UCSD-AML1 (cell line): ENCODE data around the gene CLDN9.

Source experiments
- DNase-seq: peaks from one replicate; lab custom pipeline; 2025; ENCODE audit not compliant: unreplicated experiment; lab: John Stamatoyannopoulos, UW

The CLDN9 gene

DNA sequence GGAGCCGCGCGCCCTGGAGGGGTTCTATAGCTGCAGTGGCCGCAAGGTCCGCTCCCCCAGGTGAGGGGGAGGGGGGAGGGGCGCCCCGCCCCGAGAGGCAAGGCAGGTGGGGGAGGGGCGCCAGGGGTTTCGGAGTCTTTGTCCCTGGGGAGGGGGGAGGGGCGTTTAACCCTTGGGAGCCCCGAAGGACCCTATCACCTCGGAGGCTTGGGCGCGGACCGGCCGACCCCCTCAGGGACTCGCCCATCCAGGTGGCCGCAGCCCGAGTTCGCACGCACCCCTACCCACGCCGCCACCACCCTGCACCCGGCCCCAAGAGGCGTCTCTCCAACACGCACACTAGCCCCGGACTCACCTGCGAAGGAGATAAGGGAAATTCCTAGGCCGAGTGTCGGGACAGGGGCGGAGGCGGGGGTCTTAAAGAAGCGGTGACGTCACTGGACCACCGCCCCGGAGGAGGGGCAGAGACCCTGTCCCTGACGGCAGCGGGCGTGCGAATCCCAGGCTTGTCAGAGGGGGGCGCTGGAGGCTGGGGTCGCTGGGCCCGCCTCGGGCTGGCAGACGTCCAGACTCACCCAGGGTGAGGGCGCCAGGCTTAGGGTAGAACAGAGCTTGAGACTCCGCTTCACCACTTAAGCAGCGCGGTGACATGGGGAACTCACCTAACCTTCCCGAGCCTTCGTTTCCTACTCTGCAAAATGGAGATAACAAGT lies 5.2 kb downstream of the CLDN9 start, which contains the start of gene CLDN6:
Gene CLDN6, minus strand, starts transcription at position 390 of the 713 bp plus-strand sequence. CDS start 2,162 bp downstream, outside the sequence.
- DNase-seq = no peak

DNA sequence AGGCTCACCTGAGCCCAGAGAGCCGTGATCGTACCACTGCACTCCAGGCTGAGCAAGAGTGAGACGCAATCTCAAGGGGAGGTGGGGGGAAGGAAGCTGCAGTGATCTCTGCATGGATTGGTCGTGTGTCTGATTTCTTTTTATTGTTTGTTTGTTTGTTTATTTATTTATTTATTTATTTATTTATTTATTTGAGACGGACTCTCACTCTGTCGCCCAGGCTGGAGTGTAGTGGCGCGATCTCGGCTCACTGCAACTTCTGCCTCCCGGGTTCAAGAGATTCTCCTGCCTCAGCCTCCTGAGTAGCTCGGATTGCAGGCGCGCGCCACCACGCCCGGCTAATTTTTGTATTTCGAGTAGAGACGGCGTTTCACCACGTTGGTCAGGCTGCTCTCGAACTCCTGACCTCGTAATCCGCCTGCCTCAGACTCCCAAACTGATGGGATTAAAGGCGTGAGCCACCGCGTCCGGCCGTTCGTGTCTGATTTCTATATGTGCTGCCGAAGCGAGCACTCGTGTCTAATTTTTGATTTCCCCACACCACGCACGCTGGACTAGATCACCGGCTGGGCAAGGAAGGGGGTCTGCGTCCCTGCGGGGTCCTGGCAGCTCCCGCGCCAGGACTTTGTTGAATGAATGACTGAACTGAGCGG lies 7.0 kb downstream of the CLDN9 start:
- no peak for DNase-seq

DNA sequence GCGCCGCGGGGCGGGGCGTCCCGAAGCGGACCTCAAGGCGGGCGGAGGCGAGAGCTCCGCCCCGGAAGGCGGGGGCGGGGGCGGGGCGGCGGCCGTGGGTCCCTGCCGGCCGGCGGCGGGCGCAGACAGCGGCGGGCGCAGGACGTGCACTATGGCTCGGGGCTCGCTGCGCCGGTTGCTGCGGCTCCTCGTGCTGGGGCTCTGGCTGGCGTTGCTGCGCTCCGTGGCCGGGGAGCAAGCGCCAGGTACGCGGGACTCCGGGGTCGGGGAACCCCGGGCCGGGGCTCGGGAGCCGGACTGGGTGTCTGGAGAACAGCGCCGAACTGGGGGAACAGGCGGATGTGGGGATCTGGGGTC lies 7.5 kb downstream of the CLDN9 start, which contains the start of gene TNFRSF12A:
Gene TNFRSF12A, plus strand, starts transcription at position 122 of the 357 bp plus-strand sequence. Its CDS starts 30 bp downstream, at position 152.
- peak; percentile 87 for DNase-seq

DNA sequence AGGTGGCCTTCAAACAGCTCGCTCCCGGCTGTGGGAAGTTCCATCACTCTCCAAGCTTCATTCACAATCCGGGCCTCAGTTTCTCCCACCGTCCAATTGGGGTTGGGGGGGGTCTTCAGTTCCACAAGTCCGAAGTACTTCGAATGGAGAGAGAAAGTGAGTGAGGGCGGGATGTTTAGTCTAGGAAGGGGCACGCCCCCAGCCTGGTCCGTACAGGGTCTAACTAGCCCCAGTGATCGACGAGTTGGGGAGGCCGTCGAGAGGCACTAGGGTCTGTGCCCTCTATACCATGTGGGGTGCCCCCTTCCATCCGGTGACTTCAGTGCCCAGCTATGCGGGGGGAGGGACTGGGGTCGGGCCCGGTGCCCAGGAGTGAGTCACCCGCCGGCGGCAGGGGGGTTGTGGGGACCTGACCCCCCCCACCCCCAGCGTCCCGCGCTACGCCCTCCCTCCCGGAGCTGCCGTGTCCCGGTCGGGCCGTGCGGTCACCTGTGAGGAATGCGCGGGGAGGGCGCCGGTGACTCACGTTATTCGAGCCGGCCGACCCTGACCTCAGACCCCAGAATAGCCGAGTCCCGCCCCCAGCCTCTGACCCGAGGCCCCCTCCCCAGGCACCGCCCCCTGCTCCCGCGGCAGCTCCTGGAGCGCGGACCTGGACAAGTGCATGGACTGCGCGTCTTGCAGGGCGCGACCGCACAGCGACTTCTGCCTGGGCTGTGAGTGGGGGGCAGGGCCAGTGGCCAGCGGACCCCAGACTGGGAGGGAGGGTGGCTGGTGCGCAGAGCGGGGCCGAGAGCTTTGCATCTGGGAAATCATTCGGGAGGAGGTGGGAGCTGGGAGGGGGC lies 8.1 kb downstream of the CLDN9 start:
- no peak for DNase-seq

DNA sequence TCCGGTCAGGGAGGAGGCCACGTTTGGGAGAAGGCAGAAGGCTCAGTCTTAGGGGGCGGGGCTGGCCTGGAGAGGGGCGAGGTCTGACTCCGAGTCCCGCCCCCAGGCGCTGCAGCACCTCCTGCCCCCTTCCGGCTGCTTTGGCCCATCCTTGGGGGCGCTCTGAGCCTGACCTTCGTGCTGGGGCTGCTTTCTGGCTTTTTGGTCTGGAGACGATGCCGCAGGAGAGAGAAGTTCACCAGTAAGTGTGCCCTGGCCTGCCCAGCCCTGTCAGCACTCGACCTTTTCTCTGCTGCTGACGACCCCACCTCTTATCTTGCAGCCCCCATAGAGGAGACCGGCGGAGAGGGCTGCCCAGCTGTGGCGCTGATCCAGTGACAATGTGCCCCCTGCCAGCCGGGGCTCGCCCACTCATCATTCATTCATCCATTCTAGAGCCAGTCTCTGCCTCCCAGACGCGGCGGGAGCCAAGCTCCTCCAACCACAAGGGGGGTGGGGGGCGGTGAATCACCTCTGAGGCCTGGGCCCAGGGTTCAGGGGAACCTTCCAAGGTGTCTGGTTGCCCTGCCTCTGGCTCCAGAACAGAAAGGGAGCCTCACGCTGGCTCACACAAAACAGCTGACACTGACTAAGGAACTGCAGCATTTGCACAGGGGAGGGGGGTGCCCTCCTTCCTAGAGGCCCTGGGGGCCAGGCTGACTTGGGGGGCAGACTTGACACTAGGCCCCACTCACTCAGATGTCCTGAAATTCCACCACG lies 8.9 kb downstream of the CLDN9 start:
- peak; percentile 79 for DNase-seq

DNA sequence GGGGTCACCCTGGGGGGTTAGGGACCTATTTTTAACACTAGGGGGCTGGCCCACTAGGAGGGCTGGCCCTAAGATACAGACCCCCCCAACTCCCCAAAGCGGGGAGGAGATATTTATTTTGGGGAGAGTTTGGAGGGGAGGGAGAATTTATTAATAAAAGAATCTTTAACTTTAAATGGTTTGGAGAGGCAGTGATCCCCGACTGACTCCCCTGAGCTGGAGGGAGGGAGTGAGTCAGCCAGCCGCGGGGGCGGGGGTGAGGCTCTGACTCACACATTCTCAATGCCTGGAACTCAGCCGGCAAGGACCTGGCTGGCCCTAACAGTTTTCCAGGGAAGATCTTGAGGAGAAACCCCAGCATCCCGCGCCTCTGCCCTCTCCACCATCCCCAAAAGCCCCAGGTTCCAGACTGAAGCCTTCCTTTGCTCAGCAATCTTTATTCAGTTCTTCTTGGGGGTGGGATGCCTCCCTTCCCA lies 9.5 kb downstream of the CLDN9 start:
- peak; percentile 63 for DNase-seq

DNA sequence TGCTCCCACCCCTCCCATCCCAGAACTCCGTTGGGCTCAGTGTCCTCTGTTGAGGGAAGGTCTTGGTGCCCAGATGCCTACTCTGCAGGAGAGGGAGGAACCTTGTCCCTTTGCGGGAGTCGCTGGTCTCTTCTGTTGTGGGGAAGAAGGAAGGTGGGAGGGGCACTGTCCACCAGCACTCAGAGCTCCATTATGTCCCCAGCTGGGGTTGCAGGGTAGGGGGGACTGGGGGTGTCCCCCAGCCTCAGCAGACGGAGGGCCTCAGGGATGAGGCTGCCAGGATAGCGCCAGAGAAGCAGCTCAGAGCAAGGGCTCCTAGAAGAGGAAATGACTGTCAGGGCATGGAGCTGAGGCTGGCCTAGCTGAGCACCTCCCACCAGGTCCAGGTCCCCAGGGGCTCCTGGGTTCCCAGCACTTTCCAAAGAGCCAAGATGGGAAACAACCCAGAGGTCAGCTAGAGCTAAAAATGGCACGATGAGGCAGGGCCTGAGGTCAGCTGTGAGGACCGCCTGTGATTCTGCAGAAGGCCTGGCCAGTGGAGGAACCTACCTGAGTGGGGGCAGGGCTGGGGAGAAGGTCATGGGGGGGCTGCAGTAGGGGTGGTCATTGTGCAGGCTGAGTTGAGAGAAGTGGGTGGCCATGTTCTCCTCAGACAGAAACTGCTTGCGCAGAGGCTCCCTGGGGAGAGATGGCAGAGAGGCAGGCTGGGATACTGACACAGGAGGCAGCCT lies 10.1 kb downstream of the CLDN9 start:
- peak; percentile 40 for DNase-seq

DNA sequence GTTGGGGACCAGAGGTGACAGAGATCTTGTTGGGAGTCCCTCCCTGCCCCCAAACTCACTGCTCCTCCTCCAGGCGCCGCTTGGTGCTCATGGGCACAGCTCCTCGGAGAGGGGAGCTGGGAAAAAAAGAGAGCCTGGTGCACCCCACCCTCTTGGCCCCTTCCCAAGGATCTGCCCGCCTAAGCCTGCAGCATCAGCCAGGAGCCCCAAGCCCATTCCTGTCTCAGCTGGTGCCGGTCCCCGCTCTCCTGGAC lies 10.6 kb downstream of the CLDN9 start:
- no peak for DNase-seq

DNA sequence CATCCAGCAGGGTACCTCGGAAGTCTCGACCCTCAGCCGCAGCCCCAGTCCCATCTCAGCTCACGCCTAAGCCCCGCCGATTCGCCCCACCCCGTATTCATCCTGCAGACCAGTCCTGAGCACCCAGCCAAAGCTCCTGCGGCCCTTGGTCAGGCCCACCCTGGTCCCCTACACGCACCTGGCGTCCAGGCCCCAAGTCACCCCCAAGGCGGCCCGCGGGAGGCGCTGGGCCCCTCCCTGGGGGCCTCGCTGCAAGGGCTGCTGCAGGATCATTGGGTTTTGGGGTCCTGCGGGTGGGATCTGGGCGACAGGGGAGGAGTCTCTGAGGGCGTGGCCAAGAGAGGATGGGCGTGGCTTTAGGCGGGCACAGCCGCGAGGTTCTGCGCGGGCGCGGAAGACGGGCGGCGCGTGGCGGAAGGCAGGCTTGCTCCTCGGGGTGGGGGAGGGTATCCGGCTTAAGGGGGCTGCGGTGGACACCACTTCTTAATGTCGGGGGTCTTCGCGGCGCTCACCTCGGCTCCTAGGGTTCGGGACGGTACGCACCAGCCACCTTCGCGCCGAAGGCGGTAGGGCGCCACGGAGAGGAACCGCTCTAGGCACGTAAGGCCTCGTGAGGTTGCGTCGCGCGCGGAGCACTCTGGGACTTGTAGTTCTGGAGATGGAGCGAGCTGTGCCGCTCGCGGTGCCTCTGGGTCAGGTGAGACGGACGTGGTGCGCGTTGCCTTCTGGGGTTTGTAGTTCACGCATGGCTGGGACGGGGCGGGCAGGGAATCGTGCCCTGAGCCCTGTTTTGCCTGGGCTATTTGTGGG lies 11.2 kb downstream of the CLDN9 start, which contains the start of the genes HCFC1R1 and THOC6:
Gene HCFC1R1, minus strand, starts transcription at position 274 of the 810 bp plus-strand sequence. Its CDS starts 1 bp downstream, at position 273.
Gene THOC6, plus strand, starts transcription at position 367 of the 810 bp plus-strand sequence. Its CDS starts 292 bp downstream, at position 659.
- DNase-seq = peak; percentile 96

DNA sequence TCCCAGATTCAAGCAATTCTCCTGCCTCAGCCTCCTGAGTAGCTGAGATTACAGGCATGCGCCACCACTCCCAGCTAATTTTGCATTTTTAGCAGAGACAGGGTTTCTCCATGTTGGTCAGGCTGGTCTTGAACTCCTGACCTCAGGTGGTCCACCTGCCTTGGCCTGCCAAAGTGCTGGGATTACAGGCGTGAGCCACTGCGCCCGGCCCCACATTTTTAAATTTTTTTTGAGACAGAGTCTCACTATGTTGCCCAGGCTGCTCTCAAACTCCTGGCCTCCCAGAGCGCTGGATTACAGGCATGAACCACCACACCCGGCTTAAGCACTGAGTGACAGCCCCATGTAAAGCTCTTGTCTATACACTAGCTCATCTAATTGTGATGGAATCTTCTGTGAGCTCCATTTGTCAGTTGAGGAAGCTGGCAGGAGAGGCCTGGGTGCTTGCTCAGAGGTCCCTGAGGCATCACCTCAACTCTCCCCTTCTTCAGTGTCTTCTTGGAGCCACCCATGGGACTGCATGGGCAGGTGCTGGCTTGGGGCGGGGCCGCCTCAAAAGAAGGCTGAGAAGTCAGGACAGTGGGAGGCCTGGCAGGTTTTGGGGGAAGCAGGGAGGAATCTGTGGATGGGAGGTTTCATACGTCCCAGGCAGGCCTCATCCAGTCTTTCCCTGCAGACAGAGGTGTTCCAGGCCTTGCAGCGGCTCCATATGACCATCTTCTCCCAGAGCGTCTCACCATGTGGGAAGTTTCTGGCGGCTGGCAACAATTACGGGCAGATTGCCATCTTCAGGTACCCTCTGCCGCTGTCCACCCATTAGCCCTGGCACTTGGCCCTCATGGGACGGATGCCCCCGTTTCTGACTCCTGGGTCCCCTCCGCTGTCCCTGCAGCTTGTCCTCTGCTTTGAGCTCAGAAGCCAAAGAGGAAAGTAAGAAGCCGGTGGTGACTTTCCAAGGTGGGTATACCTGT lies 12.6 kb downstream of the CLDN9 start:
- DNase-seq = no peak

DNA sequence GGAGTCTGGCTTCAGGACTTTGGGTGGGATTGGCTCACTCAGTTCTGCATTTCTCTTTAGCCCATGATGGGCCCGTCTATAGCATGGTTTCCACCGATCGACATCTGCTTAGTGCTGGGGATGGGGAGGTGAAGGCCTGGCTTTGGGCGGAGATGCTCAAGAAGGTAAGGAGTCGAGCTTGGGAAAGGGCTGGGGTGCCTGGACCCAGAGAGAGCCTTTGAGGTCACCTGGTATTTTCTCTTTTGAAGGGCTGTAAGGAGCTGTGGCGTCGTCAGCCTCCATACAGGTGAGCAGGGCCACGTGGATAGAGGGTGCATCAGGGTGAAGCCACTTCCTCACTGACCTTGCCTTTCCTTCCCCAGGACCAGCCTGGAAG lies 13.3 kb downstream of the CLDN9 start:
- no peak for DNase-seq

DNA sequence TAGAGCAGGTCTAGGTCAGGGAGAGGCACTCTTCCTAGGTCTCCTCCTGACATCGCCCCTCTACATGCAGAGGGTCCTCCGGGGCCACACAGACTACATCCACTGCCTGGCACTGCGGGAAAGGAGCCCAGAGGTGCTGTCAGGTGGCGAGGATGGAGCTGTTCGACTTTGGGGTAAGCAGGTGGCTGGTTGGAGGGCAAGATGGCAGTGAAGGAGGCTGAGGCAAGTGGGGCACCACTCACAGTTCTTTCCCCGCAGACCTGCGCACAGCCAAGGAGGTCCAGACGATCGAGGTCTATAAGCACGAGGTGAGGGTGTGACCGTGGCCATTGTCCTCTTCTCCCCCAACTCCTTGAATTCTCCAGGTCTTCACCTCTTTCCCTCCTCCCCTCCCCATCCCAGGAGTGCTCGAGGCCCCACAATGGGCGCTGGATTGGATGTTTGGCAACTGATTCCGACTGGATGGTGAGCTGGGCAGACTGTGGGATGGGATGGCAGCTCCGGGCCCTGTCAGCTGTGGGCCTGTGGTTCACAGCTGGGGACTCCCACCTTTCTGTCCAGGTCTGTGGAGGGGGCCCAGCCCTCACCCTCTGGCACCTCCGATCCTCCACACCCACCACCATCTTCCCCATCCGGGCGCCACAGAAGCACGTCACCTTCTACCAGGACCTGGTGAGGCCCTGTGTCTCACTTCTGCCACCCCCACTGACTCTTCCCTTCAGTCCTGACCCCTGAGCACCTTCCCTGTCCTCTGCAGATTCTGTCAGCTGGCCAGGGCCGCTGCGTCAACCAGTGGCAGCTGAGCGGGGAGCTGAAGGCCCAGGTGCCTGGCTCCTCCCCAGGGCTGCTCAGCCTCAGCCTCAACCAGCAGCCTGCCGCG lies 14.1 kb downstream of the CLDN9 start:
- no peak for DNase-seq

DNA sequence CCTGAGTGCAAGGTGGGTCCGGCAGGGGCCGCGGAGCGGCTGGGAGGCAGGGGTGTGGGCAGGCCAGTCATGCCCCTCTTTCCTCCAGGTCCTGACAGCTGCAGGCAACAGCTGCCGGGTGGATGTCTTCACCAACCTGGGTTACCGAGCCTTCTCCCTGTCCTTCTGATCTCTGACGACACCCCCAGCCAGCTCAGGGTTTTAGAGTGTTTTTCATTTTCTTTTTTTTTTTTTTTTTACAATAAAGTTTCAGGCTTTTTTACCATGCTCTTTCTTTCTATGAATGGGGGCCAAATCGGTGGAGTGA lies 14.7 kb downstream of the CLDN9 start:
- DNase-seq = no peak

DNA sequence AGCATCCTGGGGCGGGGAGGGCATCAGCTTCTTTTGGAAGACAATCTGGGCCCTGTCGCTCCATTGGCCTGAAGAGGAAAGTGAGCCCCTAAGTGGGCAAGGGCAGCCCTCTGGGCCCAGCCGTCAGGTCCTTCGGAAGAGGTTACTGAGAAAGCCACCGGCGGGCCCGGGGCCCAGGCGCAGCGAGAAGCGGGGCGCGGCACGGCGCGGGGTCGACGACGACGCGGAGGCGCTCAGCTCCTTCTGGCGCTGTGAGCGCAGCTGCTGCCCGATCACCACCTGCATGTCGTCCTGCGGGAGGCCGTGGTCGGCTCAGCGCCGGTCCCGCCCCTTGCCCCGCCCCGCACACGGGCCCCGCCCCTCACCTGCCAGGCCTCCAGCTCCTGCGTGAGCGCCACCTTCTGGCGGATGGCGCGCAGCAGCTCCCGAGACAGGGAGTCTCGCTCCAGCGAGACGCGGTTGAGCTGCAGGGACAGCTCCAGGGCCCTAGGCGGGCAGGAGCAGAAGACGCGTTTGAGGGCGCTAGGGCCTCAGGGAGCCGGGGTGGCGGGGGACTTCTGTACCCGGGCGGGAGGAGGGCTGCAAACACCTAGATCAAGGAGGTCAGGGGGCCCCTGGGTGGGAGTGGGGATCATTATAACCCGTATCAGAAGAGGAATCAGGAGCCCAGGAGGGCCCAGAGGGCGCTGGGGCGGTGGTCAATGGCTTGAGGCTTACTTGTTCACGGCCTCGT lies 15.4 kb downstream of the CLDN9 start:
- peak; percentile 87 for DNase-seq

DNA sequence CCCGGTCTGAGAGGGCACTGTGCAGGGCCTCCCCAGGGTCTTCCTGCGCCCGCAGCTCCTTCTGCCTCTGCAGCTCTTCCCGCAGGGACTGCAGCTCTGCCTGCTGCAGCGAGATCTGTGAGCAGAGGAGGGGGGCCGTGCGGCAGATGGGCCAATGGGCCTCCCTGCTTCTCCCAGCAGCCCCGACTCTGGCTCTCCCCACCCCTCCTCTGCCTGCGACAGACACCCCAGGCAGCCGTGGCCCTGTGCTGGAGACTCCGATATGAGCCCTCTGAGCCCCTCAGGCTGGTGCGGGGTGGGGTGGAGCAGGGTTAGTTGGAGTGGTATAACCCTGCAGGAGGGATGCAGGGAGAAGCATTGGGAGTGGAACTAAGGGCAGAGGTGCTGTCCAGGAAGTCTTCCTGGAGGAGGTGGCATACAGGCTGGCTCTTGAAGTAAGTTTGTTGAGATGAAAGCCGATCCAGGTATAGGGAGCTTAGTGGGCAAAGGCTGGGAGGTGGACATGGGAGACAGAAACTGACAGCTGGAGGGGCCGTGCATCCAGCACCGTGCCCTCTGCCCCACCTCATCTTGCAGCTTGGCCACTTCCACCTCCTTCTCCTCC lies 16.1 kb downstream of the CLDN9 start:
- no peak for DNase-seq

DNA sequence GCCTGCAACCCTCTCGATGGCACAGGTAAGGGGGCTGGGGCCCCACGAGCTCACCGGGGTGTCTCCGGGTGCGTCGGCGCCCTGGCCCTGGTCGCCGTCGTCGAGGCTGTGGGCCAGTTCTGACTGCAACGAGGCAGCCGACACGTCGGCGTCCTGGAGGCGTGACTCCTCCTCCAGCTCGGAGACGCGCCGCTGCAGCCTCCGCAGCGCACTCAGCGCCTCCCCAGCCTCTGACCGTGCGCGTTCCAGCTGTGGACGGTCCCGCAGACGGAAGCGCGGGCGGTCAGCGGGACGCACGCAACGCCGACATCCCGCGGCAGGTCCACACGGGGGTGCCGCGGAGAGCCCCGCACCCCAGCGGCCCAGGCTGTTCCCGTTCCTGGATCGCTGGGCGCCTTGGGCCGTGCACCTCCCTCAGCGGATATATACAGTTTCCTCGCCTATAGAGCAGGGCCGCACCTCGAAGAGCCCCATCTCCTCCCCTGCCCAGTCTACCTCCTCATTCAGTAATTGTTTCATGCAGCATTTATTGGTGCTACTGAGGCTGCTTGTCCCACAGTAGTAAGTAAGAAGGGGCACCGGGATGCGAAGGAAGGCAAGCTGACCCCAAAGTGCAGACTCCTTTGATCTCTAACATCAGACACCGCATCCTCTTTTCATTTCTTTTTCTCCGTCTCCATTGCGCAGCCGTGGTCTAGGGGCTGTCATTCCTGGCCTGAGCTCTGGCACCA lies 16.9 kb downstream of the CLDN9 start:
- DNase-seq = no peak
